ENCODE measurements around the gene EPHX1. TPM values are rescaled to one million over a fixed set of nuclear protein-coding genes. Genes with fewer than 3 reads are reported as not detected.
A peak's percentile ranks its signal among the peaks of the same experiment; 100 is the strongest.

EPHX1 gene
- total RNA-seq, 2 donors from 2014 or later = 151 to 232 TPM

GRCh38 chr1:225768662-225769426 is 41.1 kb upstream of the EPHX1 start:
- intact Hi-C loops (cut with DNase I) = no loop called here
- DNase-seq (ENCODE audit: low spot score) = peak; percentile 50
- no peak overlapping the region for H3K4me3 ChIP-seq
- H3K9me3 ChIP-seq = no peaks in the 10 kb centered on the region
- WGBS = 44% methylated on average over 9 of the region's 9 CpGs
- peak overlapping the region; percentile 60 to 64 for H3K27ac ChIP-seq
- H3K4me1 ChIP-seq (replicated peaks) = peaks cover 19% of the 10 kb centered on the region
- no peaks in the 10 kb centered on the region for H3K27me3 ChIP-seq (replicated peaks; ENCODE audit: insufficient read depth)
- H3K36me3 ChIP-seq = no peaks in the 10 kb centered on the region
- no peak for TF ChIP-seq POLR2A (IDR thresholded peaks at IDR 0.05)
- TF ChIP-seq CTCF (IDR thresholded peaks at IDR 0.05) = no peak
- no peak for TF ChIP-seq POLR2AphosphoS5 (IDR thresholded peaks at IDR 0.05)

GRCh38 chr1:225769687-225770086 is 40.2 kb upstream of the EPHX1 start:
- H3K4me1 ChIP-seq (replicated peaks) = peaks cover 15% of the 10 kb centered on the region
- no peak for DNase-seq (ENCODE audit: low spot score)

GRCh38 chr1:225770561-225771248 is 39.2 kb upstream of the EPHX1 start:
- Histone ChIP-seq H3K9me3 (no peaks in the 10 kb centered on the region), H3K4me1 (replicated peaks) (peaks cover 17% of the 10 kb centered on the region), H3K36me3 (no peaks in the 10 kb centered on the region), H3K27me3 (replicated peaks; ENCODE audit: insufficient read depth) (no peaks in the 10 kb centered on the region), H3K4me3 (no peak overlapping the region), H3K27ac (peak overlapping the region; percentile 5 to 78)
- intact Hi-C loops (cut with DNase I) = loop anchor here (5.0 kb wide), 2 partner anchors 118 to 218 kb away; partner anchors contain the start of gene ENAH
- no peak for DNase-seq (ENCODE audit: low spot score)
- WGBS = 74% methylated on average over 11 of the region's 11 CpGs
- no peak for TF ChIP-seq POLR2A (IDR thresholded peaks at IDR 0.05)
- no peak for TF ChIP-seq CTCF (IDR thresholded peaks at IDR 0.05)
- TF ChIP-seq POLR2AphosphoS5 (IDR thresholded peaks at IDR 0.05) = no peak

More at GRCh38 chr1:225769687-225770086, 40.2 kb upstream of the EPHX1 start:
- intact Hi-C loops (cut with DNase I) = loop anchor here (5.0 kb wide), 2 partner anchors 117 to 217 kb away; partner anchors contain the start of gene ENAH
- TF ChIP-seq CTCF (IDR thresholded peaks at IDR 0.05) = no peak
- TF ChIP-seq POLR2AphosphoS5 (IDR thresholded peaks at IDR 0.05) = no peak
- no peak for TF ChIP-seq POLR2A (IDR thresholded peaks at IDR 0.05)
- H3K27me3 ChIP-seq (replicated peaks; ENCODE audit: insufficient read depth) = no peaks in the 10 kb centered on the region
- 84% methylated on average over 5 of the region's 5 CpGs for WGBS
- peak overlapping the region in 1 of 2 donors; percentile 60 for H3K27ac ChIP-seq
- H3K4me3 ChIP-seq = no peak overlapping the region
- no peaks in the 10 kb centered on the region for H3K36me3 ChIP-seq
- no peaks in the 10 kb centered on the region for H3K9me3 ChIP-seq

- no peak for DNase-seq (ENCODE audit: low spot score)
- Histone ChIP-seq H3K27me3 (replicated peaks; ENCODE audit: insufficient read depth) (no peaks in the 10 kb centered on the region), H3K4me3 (no peak overlapping the region), H3K9me3 (no peaks in the 10 kb centered on the region), H3K27ac (peak overlapping the region; percentile 72 to 78), H3K36me3 (no peaks in the 10 kb centered on the region), H3K4me1 (replicated peaks) (peaks cover 22% of the 10 kb centered on the region)
- intact Hi-C loops (cut with DNase I) = loop anchor here (2.0 to 5.0 kb wide), 3 partner anchors 119 to 289 kb away; partner anchors contain the start of gene ENAH
- TF ChIP-seq CTCF (IDR thresholded peaks at IDR 0.05) = no peak
- TF ChIP-seq POLR2A (IDR thresholded peaks at IDR 0.05) = no peak
- TF ChIP-seq POLR2AphosphoS5 (IDR thresholded peaks at IDR 0.05) = no peak
- WGBS = 49% methylated on average over 4 of the region's 4 CpGs
Observed at GRCh38 chr1:225771661-225772322, 38.1 kb upstream of the EPHX1 start.
